Measurements from ENCODE around the gene SIN3B. TPM values are rescaled to one million over a fixed set of nuclear protein-coding genes. Genes with fewer than 3 reads are reported as not detected.

SIN3B gene
- total RNA-seq, 1 donor from 2014 or later: 18.4 TPM

GRCh38 chr19:16829822-16830289, 658 bp downstream of the SIN3B start:
- H3K4me3 ChIP-seq (ENCODE audit: low read depth, low read length): peak overlapping the region; percentile 94
- no peak for DNase-seq (ENCODE audit: low read depth)
- no peak for TF ChIP-seq CTCF (IDR thresholded peaks at IDR 0.05; ENCODE audit: insufficient read depth, low read length, severe bottlenecking)
- peaks cover 15% of the 10 kb centered on the region for H3K36me3 ChIP-seq (ENCODE audit: control insufficient read depth, insufficient read depth, low read length)
- no peak for FAIRE-seq
- no peaks in the 10 kb centered on the region for H3K27me3 ChIP-seq (ENCODE audit: control insufficient read depth, insufficient read depth, low read length)

- peaks cover 15% of the 10 kb centered on the region for H3K36me3 ChIP-seq (ENCODE audit: control insufficient read depth, insufficient read depth, low read length)
- no peaks in the 10 kb centered on the region for H3K27me3 ChIP-seq (ENCODE audit: control insufficient read depth, insufficient read depth, low read length)
- no peak overlapping the region for H3K4me3 ChIP-seq (ENCODE audit: low read depth, low read length)
- no peak for TF ChIP-seq CTCF (IDR thresholded peaks at IDR 0.05; ENCODE audit: insufficient read depth, low read length, severe bottlenecking)
- FAIRE-seq: no peak
- no peak for DNase-seq (ENCODE audit: low read depth)
These were observed 1.5 kb downstream of the SIN3B start for GRCh38 chr19:16830679-16831078.

- Histone ChIP-seq H3K27me3 (ENCODE audit: control insufficient read depth, insufficient read depth, low read length) (no peaks in the 10 kb centered on the region), H3K4me3 (ENCODE audit: low read depth, low read length) (no peak overlapping the region), H3K36me3 (ENCODE audit: control insufficient read depth, insufficient read depth, low read length) (peaks cover 21% of the 10 kb centered on the region)
- DNase-seq (ENCODE audit: low read depth) (no peak), FAIRE-seq (no peak)
- no peak for TF ChIP-seq CTCF (IDR thresholded peaks at IDR 0.05; ENCODE audit: insufficient read depth, low read length, severe bottlenecking)
These were observed 2.3 kb downstream of the SIN3B start for GRCh38 chr19:16831531-16831930.

GRCh38 chr19:16834747-16835146, 5.5 kb downstream of the SIN3B start:
- no peak for FAIRE-seq
- no peaks in the 10 kb centered on the region for H3K27me3 ChIP-seq (ENCODE audit: control insufficient read depth, insufficient read depth, low read length)
- no peak overlapping the region for H3K4me3 ChIP-seq (ENCODE audit: low read depth, low read length)

GRCh38 chr19:16836115-16837034, 7.2 kb downstream of the SIN3B start:
- FAIRE-seq: no peak
- Histone ChIP-seq H3K27me3 (ENCODE audit: control insufficient read depth, insufficient read depth, low read length) (no peaks in the 10 kb centered on the region), H3K4me3 (ENCODE audit: low read depth, low read length) (no peak overlapping the region), H3K36me3 (ENCODE audit: control insufficient read depth, insufficient read depth, low read length) (peaks cover 33% of the 10 kb centered on the region)
- no peak for TF ChIP-seq CTCF (IDR thresholded peaks at IDR 0.05; ENCODE audit: insufficient read depth, low read length, severe bottlenecking)
- DNase-seq (ENCODE audit: low read depth): peak; percentile 22

More at GRCh38 chr19:16834747-16835146, 5.5 kb downstream of the SIN3B start:
- peak; percentile 72 for DNase-seq (ENCODE audit: low read depth)
- no peak for TF ChIP-seq CTCF (IDR thresholded peaks at IDR 0.05; ENCODE audit: insufficient read depth, low read length, severe bottlenecking)
- H3K36me3 ChIP-seq (ENCODE audit: control insufficient read depth, insufficient read depth, low read length): peaks cover 32% of the 10 kb centered on the region

All from bronchial epithelial cell (primary cell).